ENCODE measurements around the gene C1QTNF2.
"Not testable (repeated sequence)": the region's sequence is repeated elsewhere in the genome, so short reads cannot be mapped to it uniquely, and the experiment has no call there.

The C1QTNF2 gene

DNA sequence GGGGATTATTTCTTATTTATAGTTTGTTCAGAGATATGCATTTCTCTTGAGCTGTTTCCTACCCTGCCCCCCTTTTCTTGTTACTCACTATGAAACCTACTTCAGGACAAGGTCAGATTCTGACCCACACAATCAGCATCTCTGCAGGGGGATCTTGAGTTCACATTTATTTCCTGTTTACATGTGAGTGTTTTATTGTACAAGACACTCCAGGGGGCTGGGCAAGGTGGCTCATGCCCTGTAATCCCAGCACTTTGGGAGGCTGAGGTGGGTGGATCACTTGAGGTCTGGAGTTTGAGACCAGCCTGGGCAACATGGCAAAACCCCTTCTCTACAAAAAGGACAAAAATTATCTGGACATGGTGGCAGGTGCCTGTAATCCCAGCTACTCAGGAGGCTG is 29.9 kb downstream of the C1QTNF2 start:
- not testable (repeated sequence) for H3K4me3 ChIP-seq (ENCODE audit: low read depth in 1 of 2, low read length in 2 of 2); H3K36me3 ChIP-seq (ENCODE audit: control insufficient read depth in 1 of 2, insufficient read depth in 2 of 2, low read length in 2 of 2); H3K4me1 ChIP-seq (ENCODE audit: control insufficient read depth in 1 of 2, insufficient read depth in 2 of 2, low read length in 2 of 2); H3K9me3 ChIP-seq (ENCODE audit: control insufficient read depth in 1 of 2, low read length in 2 of 2); H3K27ac ChIP-seq (ENCODE audit: low read length); H3K27me3 ChIP-seq (ENCODE audit: low read depth, low read length)

DNA sequence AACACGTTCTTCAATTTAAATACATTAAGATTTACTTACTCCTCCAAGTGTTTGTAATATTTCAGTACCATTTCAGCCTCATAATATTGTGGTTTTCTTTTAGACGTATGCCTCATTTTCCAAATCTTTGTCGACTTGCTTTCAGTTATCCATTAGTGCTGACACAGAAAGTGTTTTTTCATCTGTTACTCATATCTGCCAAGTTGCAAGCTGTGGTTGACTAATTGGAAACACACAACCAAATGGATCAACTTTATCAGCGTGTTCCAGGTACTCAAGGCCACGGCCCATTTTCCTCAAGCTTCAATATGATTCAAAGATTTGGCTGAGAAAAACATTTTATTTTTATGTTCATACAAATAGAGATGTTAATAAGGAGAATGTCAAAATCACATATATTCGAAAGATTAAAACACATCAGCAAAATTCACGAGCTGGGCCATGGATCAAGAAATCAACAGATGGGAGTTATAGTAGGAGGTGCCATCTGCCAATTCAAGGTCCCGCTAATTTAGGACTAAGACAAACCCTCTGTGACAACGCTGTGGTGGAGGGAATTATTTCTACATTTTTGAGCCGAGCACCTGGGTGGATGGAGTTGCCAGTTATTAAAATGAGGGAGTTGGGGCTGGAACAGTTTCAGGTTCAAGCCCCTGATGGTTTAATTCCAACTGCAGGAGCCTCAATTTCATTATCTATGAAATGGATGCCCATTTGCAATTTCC is 30.9 kb downstream of the C1QTNF2 start:
- H3K4me3 ChIP-seq (ENCODE audit: low read depth in 1 of 2, low read length in 2 of 2): no peak overlapping the region
- no peak overlapping the region for H3K27ac ChIP-seq (ENCODE audit: low read length)

DNA sequence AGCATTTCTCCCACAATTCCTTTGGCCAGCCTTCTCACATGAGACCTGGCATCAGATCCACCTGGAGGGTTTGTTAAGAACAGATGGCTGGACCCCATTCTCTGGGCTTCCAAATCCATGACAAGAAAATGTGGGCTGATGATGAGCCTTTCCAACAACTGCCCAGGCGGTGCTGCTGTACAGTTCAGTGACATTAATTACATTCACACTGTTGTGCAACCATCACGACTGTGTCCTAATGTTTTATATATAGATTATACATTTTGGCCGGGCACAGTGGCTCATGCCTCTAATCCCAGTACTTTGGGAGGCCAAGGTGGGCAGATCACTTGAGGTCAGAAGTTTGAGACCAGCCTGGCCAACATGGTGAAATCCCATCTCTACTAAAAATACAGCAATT is 35.7 kb downstream of the C1QTNF2 start:
- not testable (repeated sequence) for H3K27me3 ChIP-seq (ENCODE audit: low read depth, low read length); H3K4me1 ChIP-seq (ENCODE audit: control insufficient read depth in 1 of 2, insufficient read depth in 2 of 2, low read length in 2 of 2); H3K4me3 ChIP-seq (ENCODE audit: low read depth in 1 of 2, low read length in 2 of 2); H3K36me3 ChIP-seq (ENCODE audit: control insufficient read depth in 1 of 2, insufficient read depth in 2 of 2, low read length in 2 of 2); H3K9me3 ChIP-seq (ENCODE audit: control insufficient read depth in 1 of 2, low read length in 2 of 2); H3K27ac ChIP-seq (ENCODE audit: low read length)

More for the DNA sequence above, 30.9 kb downstream of the C1QTNF2 start:
- Histone ChIP-seq H3K4me1 (ENCODE audit: control insufficient read depth in 1 of 2, insufficient read depth in 2 of 2, low read length in 2 of 2) (no peaks in the 10 kb centered on the region), H3K27me3 (ENCODE audit: low read depth, low read length) (no peaks in the 10 kb centered on the region), H3K9me3 (ENCODE audit: control insufficient read depth in 1 of 2, low read length in 2 of 2) (no peaks in the 10 kb centered on the region), H3K36me3 (ENCODE audit: control insufficient read depth in 1 of 2, insufficient read depth in 2 of 2, low read length in 2 of 2) (no peaks in the 10 kb centered on the region)

DNA sequence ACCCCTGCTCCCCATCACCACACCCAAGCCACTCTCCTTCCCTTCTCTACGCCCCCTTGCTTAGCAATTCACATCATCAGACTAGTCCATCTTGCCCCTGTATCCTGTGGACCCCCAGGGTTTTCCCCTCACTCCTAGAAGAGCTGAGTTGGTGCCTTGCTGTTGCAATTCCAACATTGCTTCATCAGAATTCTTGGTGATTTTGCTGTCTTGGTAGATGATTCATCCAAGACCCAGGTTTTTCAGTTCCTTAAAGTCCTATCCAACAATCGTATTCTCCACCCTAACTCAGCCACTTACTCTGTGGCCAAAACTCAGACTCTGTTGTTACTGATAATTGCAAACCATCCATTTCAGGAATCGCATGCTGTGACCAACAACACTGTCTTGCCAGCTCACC is 36.7 kb downstream of the C1QTNF2 start:
- H3K4me3 ChIP-seq (ENCODE audit: low read depth in 1 of 2, low read length in 2 of 2): no peak overlapping the region
- no peak overlapping the region for H3K27ac ChIP-seq (ENCODE audit: low read length)
- H3K27me3 ChIP-seq (ENCODE audit: low read depth, low read length): no peaks in the 10 kb centered on the region
- no peaks in the 10 kb centered on the region for H3K36me3 ChIP-seq (ENCODE audit: control insufficient read depth in 1 of 2, insufficient read depth in 2 of 2, low read length in 2 of 2)
- no peaks in the 10 kb centered on the region for H3K4me1 ChIP-seq (ENCODE audit: control insufficient read depth in 1 of 2, insufficient read depth in 2 of 2, low read length in 2 of 2)
- no peaks in the 10 kb centered on the region for H3K9me3 ChIP-seq (ENCODE audit: control insufficient read depth in 1 of 2, low read length in 2 of 2)

DNA sequence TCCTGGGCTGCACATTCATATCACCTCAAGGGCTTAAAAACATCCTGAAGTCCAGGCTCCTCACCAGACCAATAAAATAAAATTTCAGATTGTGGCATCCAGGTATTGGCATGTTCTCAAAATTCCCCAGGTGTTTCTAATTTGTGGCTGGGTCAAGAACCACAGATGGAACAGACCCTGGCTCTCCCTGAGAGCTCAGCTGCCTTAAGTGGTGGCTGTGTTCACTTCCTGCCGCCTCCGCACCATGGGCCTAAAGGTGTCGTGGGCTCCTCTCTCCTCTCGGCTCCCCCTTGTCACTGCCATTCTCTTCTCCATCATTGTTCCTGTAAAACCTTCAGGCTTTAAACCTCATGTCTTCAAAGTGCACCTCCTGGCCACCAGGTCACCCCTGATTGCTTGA is 40.2 kb downstream of the C1QTNF2 start:
- H3K27ac ChIP-seq (ENCODE audit: low read length): no peak overlapping the region
- no peaks in the 10 kb centered on the region for H3K27me3 ChIP-seq (ENCODE audit: low read depth, low read length)
- H3K9me3 ChIP-seq (ENCODE audit: control insufficient read depth in 1 of 2, low read length in 2 of 2): no peaks in the 10 kb centered on the region
- H3K4me3 ChIP-seq (ENCODE audit: low read depth in 1 of 2, low read length in 2 of 2): no peak overlapping the region
- no peaks in the 10 kb centered on the region for H3K4me1 ChIP-seq (ENCODE audit: control insufficient read depth in 1 of 2, insufficient read depth in 2 of 2, low read length in 2 of 2)
- H3K36me3 ChIP-seq (ENCODE audit: control insufficient read depth in 1 of 2, insufficient read depth in 2 of 2, low read length in 2 of 2): no peaks in the 10 kb centered on the region

DNA sequence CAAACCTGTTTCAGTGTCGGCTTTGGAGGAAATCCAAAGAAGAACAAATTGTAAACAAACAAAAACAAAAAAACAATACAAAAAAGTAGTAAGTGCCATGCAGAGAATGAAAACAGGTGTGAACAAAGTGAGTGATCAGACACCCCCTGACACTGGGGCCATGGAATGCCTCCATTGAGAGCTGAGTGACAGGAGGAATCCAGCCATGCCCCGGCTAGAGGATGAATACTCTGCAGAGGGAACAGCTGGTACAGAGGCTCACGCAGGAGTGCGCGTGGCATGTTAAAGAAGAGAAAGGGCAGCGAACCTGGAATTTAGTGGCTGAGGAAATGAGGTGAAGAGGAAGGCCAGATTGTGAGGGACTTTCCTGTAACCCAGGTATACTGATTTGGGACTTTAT is 42.6 kb downstream of the C1QTNF2 start:
- Histone ChIP-seq H3K9me3 (ENCODE audit: control insufficient read depth in 1 of 2, low read length in 2 of 2) (no peaks in the 10 kb centered on the region), H3K27ac (ENCODE audit: low read length) (no peak overlapping the region), H3K4me3 (ENCODE audit: low read depth in 1 of 2, low read length in 2 of 2) (no peak overlapping the region), H3K36me3 (ENCODE audit: control insufficient read depth in 1 of 2, insufficient read depth in 2 of 2, low read length in 2 of 2) (no peaks in the 10 kb centered on the region), H3K27me3 (ENCODE audit: low read depth, low read length) (no peaks in the 10 kb centered on the region), H3K4me1 (ENCODE audit: control insufficient read depth in 1 of 2, insufficient read depth in 2 of 2, low read length in 2 of 2) (no peaks in the 10 kb centered on the region)

DNA sequence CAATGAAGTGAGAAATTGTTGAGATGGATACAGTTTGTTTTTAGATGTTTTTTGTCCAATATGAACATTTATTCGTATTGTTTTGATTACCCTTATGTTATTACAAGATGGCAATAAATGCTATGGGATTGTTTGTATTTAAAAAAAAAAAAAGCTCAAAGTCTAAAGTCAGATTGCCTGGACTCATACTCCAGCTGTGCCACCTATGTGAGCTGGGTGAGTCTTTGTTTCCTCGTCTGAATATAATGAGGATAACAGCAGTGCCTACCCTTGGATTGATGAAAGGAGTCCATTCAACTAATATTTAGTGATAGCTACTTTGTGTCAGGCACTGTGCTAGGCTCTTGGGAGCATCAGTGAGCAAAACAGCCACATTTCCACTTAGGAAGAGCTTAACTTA is 43.4 kb downstream of the C1QTNF2 start:
- no peaks in the 10 kb centered on the region for H3K36me3 ChIP-seq (ENCODE audit: control insufficient read depth in 1 of 2, insufficient read depth in 2 of 2, low read length in 2 of 2)
- no peak overlapping the region for H3K4me3 ChIP-seq (ENCODE audit: low read depth in 1 of 2, low read length in 2 of 2)
- no peaks in the 10 kb centered on the region for H3K4me1 ChIP-seq (ENCODE audit: control insufficient read depth in 1 of 2, insufficient read depth in 2 of 2, low read length in 2 of 2)
- no peaks in the 10 kb centered on the region for H3K27me3 ChIP-seq (ENCODE audit: low read depth, low read length)
- no peak overlapping the region for H3K27ac ChIP-seq (ENCODE audit: low read length)
- no peaks in the 10 kb centered on the region for H3K9me3 ChIP-seq (ENCODE audit: control insufficient read depth in 1 of 2, low read length in 2 of 2)

DNA sequence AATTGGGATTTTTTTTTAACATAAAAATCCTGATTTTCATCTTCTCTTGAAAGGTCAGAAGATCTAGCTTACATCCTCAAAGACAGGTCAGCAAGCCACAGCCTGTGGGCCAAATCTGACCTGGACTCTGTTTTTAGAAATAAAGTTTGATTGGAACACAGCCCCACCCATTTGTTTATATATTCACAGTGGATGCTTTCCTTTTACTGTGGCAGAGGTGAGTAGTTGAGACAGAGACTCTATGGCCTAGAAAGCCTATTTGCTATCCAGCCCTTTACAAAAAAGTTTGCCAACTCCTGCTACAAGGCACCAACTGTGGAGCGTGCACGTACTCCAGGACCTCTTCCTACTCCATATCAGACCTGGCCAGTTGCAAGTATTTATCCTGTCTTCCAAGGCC is 44.7 kb downstream of the C1QTNF2 start:
- H3K4me3 ChIP-seq (ENCODE audit: low read depth in 1 of 2, low read length in 2 of 2): no peak overlapping the region
- no peaks in the 10 kb centered on the region for H3K4me1 ChIP-seq (ENCODE audit: control insufficient read depth in 1 of 2, insufficient read depth in 2 of 2, low read length in 2 of 2)
- no peak overlapping the region for H3K27ac ChIP-seq (ENCODE audit: low read length)
- H3K27me3 ChIP-seq (ENCODE audit: low read depth, low read length): no peaks in the 10 kb centered on the region
- no peaks in the 10 kb centered on the region for H3K9me3 ChIP-seq (ENCODE audit: control insufficient read depth in 1 of 2, low read length in 2 of 2)
- H3K36me3 ChIP-seq (ENCODE audit: control insufficient read depth in 1 of 2, insufficient read depth in 2 of 2, low read length in 2 of 2): no peaks in the 10 kb centered on the region

DNA sequence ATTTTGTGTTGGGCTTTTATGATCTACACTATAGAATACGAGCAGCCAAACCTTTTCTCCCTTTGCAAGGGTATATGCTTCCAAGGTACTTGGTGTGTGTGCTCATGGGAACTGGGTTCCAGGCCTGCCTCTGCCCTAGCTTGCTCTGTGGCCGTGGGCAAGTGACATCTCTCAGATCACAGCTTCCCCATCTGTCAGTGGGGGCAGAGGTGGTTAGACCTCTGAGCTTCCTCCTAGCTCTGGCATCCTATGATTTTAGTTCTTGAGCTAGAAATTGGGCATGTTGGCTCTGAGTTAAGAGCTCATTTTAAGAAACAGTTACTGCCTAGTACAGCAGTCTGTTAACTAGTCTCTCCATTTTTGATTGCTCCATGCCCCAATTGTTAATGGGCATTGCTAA is 45.5 kb downstream of the C1QTNF2 start:
- Histone ChIP-seq H3K9me3 (ENCODE audit: control insufficient read depth in 1 of 2, low read length in 2 of 2) (no peaks in the 10 kb centered on the region), H3K4me3 (ENCODE audit: low read depth in 1 of 2, low read length in 2 of 2) (no peak overlapping the region), H3K27ac (ENCODE audit: low read length) (no peak overlapping the region), H3K36me3 (ENCODE audit: control insufficient read depth in 1 of 2, insufficient read depth in 2 of 2, low read length in 2 of 2) (no peaks in the 10 kb centered on the region), H3K27me3 (ENCODE audit: low read depth, low read length) (no peaks in the 10 kb centered on the region), H3K4me1 (ENCODE audit: control insufficient read depth in 1 of 2, insufficient read depth in 2 of 2, low read length in 2 of 2) (no peaks in the 10 kb centered on the region)

DNA sequence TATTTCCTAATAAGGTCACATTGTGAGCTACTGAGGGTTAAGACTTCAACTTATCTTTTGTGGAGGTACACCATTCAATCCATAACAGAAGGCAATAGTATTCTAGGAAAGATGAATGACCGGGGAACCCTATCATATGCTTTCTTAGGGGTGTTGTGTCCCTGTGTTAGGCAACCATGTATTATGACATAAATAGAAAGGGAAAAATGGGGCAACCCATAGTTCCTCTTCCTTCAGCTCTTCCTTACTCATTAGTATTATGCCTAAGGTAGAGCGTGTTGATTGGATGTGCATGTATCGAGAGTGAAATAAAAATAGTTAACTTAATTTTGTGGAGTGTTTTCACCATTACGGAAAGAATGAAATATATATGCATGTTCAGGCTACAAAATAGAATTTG is 52.0 kb downstream of the C1QTNF2 start:
- H3K27me3 ChIP-seq (ENCODE audit: low read depth, low read length): no peaks in the 10 kb centered on the region
- no peaks in the 10 kb centered on the region for H3K36me3 ChIP-seq (ENCODE audit: control insufficient read depth in 1 of 2, insufficient read depth in 2 of 2, low read length in 2 of 2)
- H3K4me3 ChIP-seq (ENCODE audit: low read depth in 1 of 2, low read length in 2 of 2): no peak overlapping the region
- no peak overlapping the region for H3K27ac ChIP-seq (ENCODE audit: low read length)
- no peaks in the 10 kb centered on the region for H3K4me1 ChIP-seq (ENCODE audit: control insufficient read depth in 1 of 2, insufficient read depth in 2 of 2, low read length in 2 of 2)
- H3K9me3 ChIP-seq (ENCODE audit: control insufficient read depth in 1 of 2, low read length in 2 of 2): no peaks in the 10 kb centered on the region

DNA sequence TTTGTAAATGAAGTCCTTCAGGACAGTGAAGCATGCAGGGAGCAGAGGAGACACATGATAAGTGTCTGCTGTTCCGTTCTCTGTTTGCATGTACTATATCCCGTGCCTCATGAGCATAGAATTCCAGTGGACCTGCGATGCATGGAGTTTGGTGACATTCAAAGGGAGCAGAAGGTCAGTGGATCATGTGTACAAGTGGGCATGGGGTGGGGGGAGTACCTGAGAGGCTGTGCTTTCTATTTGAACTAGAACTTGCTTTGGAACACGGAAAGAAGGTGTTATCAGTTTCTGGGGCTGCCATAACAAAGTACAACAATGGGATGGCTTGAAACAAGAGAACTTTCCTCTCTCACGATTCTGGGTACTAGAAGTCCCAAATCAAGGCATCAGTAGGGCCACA is 53.0 kb downstream of the C1QTNF2 start:
- no peaks in the 10 kb centered on the region for H3K27me3 ChIP-seq (ENCODE audit: low read depth, low read length)
- H3K36me3 ChIP-seq (ENCODE audit: control insufficient read depth in 1 of 2, insufficient read depth in 2 of 2, low read length in 2 of 2): no peaks in the 10 kb centered on the region
- H3K9me3 ChIP-seq (ENCODE audit: control insufficient read depth in 1 of 2, low read length in 2 of 2): no peaks in the 10 kb centered on the region
- no peak overlapping the region for H3K27ac ChIP-seq (ENCODE audit: low read length)
- no peak overlapping the region for H3K4me3 ChIP-seq (ENCODE audit: low read depth in 1 of 2, low read length in 2 of 2)
- no peaks in the 10 kb centered on the region for H3K4me1 ChIP-seq (ENCODE audit: control insufficient read depth in 1 of 2, insufficient read depth in 2 of 2, low read length in 2 of 2)

DNA sequence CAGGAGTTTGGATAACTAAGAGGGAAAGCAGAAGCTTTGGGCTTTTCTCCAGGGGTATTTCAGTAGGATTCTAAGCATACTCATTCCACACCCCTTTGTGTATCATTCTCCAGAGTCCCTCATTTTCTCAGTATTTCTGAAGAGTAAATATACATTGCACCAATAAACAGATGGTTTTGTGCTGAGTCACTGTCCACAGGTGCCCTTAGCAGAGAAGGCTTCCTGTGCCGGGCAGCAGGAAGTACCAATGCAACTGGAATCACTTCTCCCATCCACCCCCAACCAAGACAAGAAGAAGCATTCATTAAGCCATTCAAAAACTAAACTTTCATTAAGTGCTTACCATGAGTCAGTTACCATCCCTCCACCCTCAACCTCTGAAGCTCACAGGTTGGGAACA is 54.5 kb downstream of the C1QTNF2 start:
- no peak overlapping the region for H3K27ac ChIP-seq (ENCODE audit: low read length)
- H3K27me3 ChIP-seq (ENCODE audit: low read depth, low read length): no peaks in the 10 kb centered on the region
- no peaks in the 10 kb centered on the region for H3K4me1 ChIP-seq (ENCODE audit: control insufficient read depth in 1 of 2, insufficient read depth in 2 of 2, low read length in 2 of 2)
- no peaks in the 10 kb centered on the region for H3K9me3 ChIP-seq (ENCODE audit: control insufficient read depth in 1 of 2, low read length in 2 of 2)
- no peaks in the 10 kb centered on the region for H3K36me3 ChIP-seq (ENCODE audit: control insufficient read depth in 1 of 2, insufficient read depth in 2 of 2, low read length in 2 of 2)
- no peak overlapping the region for H3K4me3 ChIP-seq (ENCODE audit: low read depth in 1 of 2, low read length in 2 of 2)

Data from muscle layer of duodenum (tissue), 2 donors.